ENCODE measurements around the gene DUOXA1.
"Not testable (repeated sequence)": the region's sequence is repeated elsewhere in the genome, so short reads cannot be mapped to it uniquely, and the experiment has no call there.

DUOXA1 gene

DNA sequence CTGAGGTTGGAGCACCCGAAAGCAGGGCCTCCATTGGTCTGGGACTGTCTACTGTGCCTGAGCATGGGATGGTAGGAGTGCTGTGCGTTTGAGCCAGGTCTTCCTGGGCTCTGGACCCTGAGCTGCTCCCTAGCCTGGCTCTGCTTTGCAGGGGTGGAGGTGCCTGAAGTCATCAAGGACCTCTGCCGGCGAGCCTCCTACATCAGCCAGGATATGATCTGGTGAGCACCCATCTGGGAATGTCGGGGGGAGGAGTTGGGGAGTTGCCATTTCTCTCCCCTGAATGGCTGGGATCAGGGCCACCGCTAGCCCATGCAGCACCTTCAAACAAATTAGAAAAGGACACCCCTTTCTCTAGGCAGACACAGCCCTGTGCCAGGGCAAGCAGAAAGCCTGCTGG lies 20.8 kb upstream of the DUOXA1 start:
- no peak for DNase-seq

DNA sequence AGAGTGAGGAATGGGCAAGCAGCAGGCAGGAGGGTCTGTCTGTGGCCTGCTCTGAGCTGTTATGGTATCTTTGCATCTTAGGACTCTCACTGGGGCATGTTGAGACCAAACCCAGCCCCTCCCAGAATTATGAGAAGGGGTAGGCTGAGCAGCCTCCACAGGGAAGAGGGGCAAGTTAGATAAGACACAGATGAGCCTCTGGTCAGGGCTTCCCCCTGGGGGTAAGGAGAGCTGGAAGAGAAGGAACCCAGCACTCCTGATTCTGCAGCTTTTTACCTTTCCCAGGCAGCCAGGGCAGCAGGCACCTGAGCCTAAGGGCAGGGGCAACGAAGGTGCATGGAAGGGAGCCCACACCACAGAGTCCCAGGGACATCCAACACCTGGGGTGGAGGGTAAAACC lies 19.4 kb upstream of the DUOXA1 start:
- DNase-seq = no peak

DNA sequence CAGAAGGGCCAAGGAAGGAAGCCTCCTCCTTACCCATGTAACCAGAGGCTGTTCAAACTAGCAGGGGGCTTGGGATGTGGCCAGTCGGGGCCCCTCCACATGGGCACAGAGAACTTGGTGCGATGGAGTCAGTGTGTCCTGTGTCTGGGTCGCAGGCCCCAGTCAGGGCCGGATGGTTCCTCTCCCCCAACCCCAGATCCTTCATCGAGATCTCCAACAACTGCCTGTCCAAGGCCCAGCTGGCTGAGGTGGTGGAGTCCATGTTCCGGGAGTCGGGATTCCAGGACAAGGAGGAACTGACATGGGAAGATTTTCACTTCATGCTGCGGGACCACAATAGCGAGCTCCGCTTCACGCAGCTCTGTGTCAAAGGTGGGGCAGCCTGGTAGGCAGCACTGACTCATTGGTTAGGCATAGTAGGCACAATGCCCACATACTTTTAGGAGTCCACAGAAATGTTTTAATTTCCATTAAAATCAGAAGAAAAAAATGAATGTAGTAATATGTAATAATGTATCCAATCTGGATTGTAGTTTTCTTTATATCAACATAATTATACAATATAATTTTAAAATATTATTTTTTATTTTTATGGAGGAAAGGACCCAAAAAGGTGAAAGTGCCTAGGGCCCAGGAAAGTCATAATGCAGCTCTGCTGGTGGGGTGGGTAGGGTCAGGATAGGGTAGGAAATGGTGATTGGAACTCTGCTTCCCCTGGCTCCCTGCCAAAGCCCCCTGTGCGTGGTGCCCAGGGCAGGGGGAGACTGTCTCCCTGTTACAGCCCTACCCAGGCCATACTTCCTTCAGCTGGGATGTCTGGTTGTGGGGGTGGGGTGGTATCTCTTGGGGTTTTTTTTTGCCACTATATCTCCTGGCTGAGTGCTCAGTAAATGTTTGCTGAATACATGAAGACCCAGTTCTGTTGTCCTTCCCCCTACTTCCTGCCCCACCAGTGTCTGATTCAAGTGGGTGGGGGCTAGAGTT lies 18.7 kb upstream of the DUOXA1 start:
- DNase-seq = no peak

DNA sequence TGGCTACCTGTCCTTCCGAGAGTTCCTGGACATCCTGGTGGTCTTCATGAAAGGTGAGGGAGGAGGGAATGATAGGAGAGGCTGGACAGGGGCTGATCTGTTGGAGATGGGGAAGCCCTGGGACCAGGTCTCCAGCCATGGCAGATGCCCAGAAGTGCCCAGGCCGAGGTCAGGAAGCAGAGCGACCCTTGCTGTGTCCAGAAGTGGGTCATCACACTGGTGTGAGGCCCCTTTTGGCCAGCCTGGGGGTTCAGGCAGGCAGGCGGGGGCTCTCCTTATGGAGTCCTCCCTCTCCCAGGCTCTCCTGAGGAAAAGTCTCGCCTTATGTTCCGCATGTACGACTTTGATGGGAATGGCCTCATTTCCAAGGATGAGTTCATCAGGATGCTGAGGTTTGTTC lies 17.9 kb upstream of the DUOXA1 start:
- DNase-seq = no peak

DNA sequence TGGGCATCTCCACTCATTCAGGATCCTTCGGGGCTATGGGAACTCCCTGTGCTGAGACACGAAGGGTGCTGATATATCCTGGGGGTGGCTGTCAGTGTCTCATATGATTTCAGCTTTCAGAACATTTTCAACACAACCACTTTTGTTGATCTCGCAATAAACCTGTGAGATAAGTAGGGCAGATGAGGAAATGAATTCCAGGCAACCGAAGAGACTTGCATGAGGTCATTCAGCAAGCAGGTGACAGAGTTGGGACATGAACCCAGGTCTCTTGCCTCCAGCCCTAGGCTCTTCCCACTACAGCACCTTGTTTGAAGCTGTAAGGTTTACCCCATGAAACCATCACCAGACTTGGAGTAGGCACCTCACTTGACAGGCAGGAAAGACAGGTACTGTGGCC lies 16.7 kb upstream of the DUOXA1 start:
- no peak for DNase-seq

DNA sequence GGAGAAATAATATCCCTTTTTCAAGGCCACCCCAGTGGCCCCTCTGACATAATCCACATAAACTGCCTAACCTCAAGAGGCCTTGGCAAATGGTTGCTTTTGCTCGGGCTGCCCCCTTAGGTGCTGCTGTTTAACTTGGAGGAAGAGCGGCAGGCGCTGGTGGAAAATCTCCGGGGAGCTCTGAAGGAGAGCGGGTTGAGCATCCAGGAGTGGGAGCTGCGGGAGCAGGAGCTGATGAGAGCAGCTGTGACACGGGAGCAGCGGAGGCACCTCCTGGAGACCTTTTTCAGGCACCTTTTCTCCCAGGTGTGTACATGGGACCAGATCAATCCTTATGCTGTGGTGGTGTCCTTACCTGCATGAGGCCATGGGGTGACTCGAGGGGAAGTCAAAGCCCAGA lies 15.1 kb upstream of the DUOXA1 start:
- no peak for DNase-seq

DNA sequence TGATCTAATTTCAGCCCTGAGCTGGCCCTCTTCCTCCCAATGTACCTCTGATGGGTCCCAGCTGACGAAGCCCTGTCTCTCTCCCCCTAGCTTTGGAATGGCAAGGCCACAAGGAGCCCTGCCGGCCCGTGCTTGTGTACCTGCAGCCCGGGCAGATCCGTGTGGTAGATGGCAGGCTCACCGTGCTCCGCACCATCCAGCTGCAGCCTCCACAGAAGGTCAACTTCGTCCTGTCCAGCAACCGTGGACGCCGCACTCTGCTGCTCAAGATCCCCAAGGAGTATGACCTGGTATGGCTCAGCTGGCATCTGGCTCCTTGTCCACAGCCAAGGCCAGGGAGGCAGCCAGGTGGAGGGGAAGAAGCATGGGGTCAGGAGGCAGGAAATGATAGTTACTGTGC lies 14.3 kb upstream of the DUOXA1 start:
- DNase-seq = no peak

DNA sequence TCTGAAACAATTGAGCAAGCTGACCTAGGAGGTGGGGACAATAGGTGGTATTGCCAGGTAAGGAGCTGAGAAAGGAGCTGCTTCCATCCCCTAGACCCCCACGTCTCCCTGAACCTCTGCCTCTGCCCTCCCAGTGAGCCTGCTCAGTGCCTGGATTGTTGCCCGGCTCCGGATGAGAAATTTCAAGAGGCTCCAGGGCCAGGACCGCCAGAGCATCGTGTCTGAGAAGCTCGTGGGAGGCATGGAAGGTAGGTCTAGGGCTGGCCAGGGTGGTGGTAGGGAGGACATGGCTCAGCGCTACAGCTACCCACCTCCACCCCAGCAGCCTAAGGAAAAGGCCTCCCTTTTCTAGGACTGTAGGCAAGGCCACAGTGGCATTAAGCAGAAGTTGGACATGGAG lies 13.4 kb upstream of the DUOXA1 start:
- DNase-seq = no peak

DNA sequence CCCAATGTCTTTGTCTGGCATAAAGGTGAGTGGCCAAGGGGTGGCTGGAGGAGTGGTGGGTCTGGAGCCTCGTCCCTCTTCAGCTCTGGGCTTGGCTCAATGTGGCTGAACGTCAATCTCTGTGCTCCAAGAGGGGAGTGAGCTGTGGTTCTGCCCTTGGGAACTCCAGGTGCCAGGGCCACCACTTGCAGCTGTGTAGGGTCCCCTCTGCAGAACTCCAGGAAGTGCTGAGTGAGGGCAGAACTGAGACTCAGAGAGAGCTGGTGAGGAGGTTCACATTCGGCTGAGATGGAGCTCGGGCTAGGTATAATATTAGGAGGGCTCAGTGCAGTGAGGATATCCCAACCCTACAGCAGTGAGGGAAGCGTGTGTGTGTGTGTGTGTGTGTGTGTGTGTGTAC lies 11.7 kb upstream of the DUOXA1 start:
- DNase-seq = no peak

DNA sequence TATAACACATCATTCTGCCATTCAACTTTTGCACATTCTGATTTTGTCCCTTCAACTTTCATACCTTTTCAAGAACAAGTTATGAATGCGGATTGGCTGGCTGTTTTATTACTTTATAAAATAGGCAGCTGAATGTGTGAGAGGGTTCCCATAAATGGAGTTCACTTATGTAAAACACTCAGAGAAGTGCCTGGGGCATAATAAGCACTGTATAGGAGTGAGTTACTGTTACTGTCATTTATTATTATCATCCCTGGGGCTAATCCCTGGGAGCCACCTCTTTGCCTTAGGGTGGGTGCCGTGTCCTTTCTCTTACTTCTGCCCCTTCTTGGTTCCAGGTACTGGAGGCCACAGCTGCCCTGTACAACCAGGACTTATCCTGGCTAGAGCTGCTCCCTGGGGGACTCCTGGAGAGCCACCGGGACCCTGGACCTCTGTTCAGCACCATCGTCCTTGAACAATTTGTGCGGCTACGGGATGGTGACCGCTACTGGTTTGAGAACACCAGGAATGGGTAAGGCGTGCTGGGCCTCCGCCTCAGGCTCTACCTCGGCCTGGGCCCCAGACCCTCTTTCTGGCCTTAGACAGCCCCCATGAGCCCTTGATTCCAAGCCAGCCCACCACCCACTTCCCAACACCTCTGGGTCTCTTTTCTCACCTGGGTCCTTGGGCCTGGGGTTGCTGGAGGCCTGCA lies 11.0 kb upstream of the DUOXA1 start:
- no peak for DNase-seq

DNA sequence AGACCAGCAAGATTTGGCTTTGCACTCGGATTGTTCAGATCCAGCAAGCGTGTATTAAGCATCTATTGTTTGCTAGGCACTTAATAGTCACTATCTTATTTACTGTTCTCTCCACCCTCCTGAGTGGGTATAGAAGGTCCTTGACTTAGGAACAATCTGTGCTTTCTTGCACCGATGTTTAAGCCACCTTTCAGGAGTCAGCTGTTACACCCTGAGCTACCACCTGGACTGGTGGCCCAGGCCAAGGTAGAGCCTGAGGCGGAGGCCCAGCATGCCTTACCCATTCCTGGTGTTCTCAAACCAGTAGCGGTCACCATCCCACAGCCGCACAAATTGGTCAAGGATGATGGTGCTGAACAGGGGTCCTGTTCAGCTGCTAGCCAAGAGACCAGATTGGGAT lies 10.1 kb upstream of the DUOXA1 start:
- DNase-seq = no peak

DNA sequence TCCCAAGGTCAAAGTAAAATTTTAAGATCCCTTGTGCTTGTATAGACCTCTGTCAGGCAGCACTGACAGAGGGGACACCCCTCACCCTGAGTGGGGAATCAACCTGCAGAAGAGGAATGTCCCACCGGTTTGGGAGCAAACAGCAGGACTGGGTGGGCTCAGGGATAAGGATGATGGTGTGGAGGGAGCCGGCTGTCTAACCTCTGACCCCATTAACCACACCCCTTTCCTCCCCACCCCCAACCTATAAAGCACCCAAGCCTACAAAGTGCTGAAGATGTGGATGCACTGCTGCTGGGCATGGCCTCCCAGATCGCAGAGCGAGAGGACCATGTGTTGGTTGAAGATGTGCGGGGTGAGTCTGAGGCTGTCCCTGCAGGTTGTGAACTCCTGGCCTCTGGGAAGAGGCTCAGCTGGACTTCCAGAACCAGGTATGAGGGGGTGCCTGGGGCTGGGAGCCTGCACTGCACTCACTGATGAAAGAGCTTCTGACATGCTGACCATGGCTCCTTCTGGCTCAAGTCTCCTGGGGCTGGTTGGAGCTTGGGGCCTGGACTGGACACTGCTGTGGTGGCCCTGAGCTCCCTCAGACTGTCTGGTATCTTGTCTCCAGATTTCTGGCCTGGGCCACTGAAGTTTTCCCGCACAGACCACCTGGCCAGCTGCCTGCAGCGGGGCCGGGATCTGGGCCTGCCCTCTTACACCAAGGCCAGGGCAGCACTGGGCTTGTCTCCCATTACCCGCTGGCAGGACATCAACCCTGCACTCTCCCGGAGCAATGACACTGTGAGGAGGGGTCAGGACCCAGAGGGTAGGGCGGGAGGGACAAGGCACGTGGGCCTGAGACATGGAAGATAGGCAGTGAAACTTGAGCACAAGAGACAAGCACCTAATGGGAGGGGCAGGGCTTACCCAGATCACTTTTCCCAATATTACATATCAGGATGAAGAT lies 9.4 kb upstream of the DUOXA1 start:
- DNase-seq = no peak

DNA sequence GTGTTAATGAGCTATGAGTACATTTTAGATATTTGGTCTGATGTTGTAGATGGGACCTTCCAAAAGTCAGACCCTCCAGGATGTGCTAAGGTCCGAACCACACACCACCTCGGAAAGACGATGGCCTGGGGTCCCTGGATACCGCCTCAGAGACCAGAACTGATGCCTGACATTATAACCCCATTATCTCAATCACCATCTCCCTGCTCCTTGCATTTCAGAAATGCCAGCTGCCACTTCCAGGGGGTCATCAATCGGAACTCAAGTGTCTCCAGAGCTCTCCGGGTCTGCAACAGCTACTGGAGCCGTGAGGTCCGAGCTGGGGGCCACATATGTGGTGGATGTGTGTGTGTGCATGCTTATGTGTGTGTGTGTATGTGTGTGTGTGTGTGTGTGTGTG lies 8.0 kb upstream of the DUOXA1 start:
- no peak for DNase-seq

DNA sequence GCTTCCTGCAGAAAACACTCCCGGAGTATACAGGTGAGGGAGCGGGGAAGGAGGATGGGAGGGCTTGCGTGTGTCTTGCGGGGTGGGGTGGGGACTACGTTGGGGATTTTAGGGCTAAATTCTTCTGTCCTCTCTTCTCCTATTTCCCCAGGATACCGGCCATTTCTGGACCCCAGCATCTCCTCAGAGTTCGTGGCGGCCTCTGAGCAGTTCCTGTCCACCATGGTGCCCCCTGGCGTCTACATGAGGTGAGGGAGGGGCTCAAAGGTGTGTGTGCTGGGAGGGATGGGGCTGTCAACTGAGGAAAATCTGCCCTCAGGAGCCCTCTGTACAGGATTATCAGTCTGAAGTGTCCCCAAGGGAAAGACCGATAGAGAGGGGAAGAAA lies 6.7 kb upstream of the DUOXA1 start:
- DNase-seq = no peak

DNA sequence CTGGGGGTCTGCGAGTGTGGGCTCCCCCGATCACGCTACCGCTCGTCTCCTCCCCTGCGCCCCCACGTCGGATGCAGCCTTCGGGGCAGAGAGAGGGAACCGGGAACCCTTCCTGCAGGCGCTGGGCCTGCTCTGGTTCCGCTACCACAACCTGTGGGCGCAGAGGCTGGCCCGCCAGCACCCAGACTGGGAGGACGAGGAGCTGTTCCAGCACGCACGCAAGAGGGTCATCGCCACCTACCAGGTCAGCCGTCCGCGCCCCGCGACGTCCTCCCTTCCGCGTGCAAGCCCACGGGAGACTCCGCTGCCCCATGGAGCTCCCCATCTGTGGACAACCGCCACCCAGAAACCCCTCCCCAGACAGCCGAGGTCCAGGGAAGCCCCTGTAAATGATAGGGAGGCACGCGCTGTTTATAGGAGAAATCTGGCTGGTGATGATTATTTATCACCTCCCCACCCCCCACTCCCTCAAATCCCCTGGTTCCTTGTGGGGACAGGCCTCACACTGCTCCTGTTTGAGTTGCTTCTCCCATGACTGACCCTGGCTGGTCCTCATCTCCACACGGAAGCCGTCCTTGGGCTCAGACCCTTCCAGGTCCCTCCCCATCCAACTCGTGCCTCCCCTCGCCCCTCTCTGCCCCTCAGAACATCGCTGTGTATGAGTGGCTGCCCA lies 6.2 kb upstream of the DUOXA1 start:
- not testable (repeated sequence) for DNase-seq

DNA sequence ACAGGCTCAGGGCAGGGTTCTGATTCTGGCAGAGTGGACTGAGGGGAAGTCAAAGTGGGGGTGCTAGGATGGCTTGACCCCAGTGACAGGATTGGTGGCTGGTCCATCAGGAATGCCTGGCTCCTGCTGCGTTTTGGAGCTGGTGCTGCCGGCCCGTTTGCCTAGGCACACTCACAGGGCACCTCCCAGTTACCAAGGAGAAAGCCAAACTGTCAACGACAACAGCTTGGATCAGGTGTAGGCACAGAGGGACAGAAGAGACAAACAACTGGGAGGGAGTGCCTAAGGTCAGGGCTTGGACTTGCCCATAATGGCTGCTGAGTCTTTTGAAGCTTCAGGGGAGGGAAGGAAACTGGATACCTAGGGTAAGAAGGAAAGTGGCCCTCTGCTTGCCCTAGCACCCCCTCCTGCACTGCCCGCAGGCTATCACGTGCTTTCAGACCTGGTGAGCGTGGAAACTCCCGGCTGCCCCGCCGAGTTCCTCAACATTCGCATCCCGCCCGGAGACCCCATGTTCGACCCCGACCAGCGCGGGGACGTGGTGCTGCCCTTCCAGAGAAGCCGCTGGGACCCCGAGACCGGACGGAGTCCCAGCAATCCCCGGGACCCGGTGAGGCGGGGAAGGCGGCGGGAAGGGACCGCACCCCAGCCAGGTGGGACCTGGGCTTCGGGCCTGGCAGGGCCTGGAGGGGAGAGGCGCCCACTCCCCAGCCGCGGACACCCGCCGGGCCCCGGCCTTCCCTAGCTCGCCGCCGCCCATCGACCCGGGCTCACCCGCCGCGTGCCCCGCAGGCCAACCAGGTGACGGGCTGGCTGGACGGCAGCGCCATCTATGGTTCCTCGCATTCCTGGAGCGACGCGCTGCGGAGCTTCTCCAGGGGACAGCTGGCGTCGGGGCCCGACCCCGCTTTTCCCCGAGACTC lies 5.3 kb upstream of the DUOXA1 start:
- no peak for DNase-seq

DNA sequence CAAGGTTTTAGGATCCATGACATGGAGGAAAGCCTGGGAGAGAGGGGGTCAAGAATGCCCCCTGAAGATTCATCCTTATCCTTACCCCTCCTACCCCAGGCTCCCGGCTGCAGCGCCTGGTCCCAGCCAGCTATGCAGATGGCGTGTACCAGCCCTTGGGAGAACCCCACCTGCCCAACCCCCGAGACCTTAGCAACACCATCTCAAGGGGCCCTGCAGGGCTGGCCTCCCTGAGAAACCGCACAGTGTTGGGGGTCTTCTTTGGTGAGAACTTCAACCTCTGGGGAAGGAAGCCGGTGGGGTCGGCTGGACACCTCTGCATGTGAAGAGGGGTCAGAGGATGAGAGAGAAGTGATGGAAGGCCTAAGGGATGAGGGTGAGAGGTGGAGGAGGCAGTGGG lies 4.4 kb upstream of the DUOXA1 start:
- DNase-seq = no peak

DNA sequence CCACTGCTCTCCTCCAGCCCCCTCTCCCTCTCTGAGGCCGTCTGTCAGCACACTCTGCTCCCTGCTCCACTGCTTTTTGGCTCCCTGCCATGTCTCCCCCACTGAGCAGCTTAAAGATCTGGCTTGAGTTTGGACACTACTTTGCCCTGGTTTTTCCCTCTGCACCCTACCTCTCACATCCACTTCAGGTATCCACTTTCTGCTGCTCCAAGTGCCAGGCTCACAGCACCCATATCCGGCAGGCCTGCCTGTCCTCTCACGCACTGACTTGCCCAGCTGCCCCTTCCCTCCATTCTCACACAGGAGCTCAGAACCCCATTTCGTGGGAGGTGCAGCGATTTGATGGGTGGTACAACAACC lies 3.9 kb upstream of the DUOXA1 start:
- no peak for DNase-seq

DNA sequence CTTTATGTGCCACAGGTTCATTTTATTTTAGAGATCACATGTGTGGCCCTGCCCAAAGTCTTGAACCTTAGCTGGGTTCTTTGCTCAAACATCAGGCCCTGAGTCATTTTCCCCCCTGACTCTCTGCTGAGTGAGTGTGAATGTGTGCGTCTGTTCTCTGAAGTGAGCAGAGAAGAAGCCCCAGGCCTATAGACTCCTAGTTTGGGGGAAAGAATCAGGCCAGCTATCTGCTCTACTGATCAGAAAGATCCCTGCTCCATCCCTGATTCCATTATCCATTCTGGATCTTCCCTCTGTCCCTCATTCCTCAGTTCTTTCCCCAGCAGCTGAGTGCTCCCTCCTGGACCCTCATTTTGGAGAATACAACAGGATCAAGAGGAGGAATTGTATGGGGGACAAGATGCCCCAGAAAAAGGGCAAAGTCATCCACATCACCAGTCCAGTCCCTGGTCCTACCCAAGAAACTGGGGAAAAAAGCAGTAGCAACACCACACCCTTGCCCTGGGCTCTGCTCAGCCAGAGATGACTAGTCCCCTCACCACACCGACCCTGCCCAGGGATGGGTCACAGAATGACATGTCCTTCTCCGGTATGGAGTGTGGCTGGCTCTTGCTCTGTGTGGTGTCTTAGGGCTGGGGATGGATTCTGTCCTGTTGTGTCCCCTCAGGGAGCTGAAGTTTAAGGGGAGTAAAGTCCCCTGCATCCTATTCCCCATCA lies 3.3 kb upstream of the DUOXA1 start:
- no peak for DNase-seq

DNA sequence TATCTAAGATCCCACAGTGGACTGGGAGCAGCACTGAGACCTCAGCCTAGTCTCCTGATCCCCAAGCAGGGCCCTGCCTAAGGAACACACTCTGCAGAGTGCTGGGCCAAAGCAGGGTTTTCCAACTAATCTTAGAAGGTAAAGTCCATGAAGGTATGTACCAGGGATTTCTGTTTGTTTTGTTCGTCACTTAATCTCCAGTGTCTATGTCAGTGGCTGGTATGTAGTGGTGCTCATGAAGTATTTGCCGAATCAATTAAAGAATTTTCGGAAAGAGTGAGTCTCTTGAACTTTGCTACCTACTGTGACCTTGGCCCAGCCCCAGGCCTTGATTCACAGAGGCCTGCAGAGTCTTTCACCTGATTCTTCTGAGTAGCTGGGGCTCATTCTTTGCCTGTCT lies 1.8 kb upstream of the DUOXA1 start:
- DNase-seq = no peak

All from NCI-H526 treated with DMSO at 0.1 percent for 48 hours (cell line).